NCI-H1092 treated with DMSO at 0.1 percent for 48 hours (cell line): ENCODE results near the gene CFAP20DC.
"Not testable (repeated sequence)": the region's sequence is repeated elsewhere in the genome, so short reads cannot be mapped to it uniquely, and the experiment has no call there.

ENCODE experiments used
- DNase-seq: peaks from one replicate; lab custom pipeline; 2025; lab: John Stamatoyannopoulos, UW

Gene CFAP20DC

DNA sequence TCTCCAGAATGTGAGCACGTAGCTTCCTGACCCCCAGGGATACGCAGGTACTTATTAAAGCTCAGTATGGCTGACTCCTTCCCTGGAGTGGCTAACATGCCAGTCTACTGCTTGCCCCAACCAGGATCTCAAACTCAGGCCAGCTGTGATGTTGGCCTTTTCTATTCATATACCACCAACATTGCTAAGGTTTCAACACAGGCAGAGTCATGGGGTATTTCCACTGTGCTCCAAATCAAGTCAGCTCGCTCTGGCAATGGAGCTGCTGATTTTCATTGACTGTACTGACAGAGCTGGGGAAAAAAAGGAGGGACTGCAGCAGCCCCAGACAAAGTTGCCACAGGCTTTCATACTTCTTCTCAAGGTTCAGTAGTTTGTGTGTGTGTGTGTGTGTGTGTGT, 87.0 kb downstream of the CFAP20DC start:
- no peak for DNase-seq

- DNase-seq = no peak
These were observed 87.7 kb downstream of the CFAP20DC start for GRCh38 chr3:58962040-58962651.

DNA sequence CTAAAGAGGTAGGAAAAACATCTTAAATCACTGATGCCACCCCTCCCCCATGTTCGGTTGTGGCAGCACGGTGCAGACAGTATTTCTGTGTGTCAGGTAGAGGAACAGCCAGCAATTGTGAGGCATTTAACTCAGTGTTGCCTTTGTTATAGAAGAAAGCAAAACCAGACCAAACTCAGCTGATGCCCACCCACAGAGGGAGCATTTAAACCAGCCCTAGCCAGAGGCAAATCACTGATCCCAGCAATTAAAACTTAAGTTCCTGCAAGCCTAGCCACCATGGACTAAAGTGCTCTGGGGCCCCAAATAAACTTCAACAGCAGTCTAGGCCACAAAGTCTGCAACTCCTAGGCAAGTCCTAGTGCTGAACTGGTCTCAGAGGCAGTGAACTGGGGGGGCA, 94.5 kb downstream of the CFAP20DC start:
- no peak for DNase-seq

DNA sequence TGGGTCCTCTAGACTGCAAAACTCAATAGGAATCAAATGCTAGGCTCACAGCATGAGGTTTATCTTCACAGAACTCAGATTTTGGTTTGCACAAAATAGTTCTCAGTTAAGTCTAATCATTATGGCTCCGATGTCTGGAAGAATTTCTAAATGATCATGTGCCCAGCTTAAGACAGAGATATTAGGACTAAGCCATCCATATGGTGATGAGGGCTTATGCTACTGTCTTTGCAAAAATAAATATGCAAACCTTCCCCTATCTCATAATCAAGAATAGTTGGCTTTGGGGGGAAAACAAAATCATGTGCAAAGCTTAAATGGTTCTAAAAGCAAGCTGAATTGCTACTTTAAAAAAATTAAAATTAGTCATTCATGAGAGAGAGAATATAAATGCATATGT, 96.5 kb downstream of the CFAP20DC start:
- DNase-seq = no peak

GRCh38 chr3:58952128-58952917, 97.5 kb downstream of the CFAP20DC start:
- DNase-seq = no peak

GRCh38 chr3:58948018-58948417, 101.8 kb downstream of the CFAP20DC start:
- DNase-seq = no peak

GRCh38 chr3:58946875-58947274, 103.0 kb downstream of the CFAP20DC start:
- DNase-seq = no peak

DNA sequence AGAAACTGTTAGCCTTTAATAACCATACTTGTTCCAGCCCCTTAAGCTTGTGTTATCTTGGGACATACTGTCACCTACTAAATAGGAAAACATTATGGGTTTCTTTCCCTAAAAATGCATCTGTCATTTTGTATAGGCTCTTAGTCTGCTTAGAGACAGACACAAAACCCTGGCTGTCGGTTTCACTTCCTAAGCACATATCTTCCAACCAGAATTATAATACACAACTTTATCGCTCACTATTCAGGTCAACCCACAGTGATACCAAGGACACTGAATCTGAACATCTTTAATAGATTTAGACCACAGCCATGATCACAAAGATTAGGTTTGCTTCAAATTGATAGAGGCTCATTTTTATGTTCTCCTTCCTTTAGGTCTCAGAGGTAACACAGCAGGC, 111.8 kb downstream of the CFAP20DC start:
- no peak for DNase-seq

- DNase-seq = no peak
These were observed 125.2 kb downstream of the CFAP20DC start for GRCh38 chr3:58924578-58924977.

DNA sequence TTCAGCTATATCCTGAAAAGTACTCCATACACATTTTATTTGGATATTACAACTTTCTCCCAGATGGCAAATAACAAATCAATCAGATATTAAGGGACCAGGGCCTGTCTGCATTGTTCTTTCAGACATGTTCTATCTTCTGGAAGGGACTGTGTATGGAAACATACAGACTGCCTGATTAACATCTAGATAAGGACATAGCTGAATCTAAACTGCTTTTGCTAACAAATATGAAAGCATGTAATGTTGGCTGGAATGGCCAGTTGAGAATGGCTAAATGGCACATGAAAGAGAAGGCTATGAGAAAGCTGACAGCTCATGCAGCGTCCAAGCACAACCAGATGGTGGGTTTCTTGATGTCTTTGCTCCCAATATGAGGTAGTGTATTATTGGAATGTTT, 149.4 kb downstream of the CFAP20DC start:
- no peak for DNase-seq

GRCh38 chr3:58899953-58900298, 149.9 kb downstream of the CFAP20DC start:
- no peak for DNase-seq

DNA sequence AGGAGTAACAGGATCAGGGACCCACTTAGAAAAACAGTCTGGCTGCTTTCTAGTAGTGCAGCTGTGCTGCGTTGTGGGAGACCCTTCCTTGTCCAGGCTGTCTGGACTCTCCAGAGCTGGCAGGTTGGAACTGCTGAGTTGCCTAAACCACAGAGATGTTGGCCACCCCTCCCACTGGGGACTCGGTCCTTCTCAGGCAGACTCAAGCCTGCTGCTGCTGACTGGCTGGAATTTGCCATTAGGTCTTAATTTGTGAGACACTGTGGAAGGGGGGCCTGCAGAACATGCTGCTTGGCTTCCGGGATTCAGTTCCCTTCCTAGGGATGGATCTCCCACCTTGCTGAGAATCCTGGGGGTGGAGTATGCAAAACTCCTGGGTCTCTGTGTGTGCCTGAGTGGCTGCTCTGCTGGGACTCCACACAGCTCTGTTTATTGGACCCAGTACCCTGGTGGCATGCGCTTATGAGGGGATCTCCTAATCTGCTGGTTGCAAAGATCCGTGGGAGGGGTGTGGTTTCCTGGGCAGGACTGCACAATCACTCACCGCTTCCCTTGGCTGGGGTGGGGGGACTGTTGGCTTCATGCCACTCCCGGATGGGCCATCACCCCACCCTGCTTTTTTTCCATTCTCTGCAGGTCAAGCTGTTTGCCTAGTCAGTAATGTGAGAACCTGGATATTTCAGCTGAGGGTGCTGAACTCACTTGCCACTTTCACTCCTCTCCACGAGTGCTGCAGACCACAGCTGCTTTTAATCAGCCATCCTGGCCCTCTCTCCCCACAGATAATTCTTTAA, 150.5 kb downstream of the CFAP20DC start:
- DNase-seq = no peak

- no peak for DNase-seq
These were observed 151.3 kb downstream of the CFAP20DC start for GRCh38 chr3:58898513-58898912.

GRCh38 chr3:58897646-58898045, 152.2 kb downstream of the CFAP20DC start:
- no peak for DNase-seq

GRCh38 chr3:58895678-58896077, 154.1 kb downstream of the CFAP20DC start:
- not testable (repeated sequence) for DNase-seq

GRCh38 chr3:58892526-58892925, 157.3 kb downstream of the CFAP20DC start:
- not testable (repeated sequence) for DNase-seq

- no peak for DNase-seq
These were observed 161.7 kb downstream of the CFAP20DC start for GRCh38 chr3:58888087-58888486.

DNA sequence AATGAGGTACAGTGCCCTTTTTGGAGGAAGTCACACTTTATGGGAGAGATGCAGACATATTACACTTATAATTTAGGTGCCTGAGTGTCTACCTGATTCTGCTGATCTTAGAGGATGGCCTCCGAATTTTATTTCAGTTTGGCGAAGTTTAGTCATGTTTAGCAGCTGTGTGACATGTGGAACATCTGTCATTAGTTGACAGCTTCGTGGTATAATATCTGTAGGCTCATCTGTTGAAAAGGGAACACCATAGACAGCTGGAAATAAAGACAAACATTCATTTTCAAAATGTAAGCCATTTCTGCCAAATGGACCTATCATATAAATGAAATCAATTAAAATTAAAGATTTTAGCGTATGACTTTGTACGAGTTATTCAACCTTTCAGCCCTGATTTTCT, 165.4 kb downstream of the CFAP20DC start:
- DNase-seq = no peak

DNA sequence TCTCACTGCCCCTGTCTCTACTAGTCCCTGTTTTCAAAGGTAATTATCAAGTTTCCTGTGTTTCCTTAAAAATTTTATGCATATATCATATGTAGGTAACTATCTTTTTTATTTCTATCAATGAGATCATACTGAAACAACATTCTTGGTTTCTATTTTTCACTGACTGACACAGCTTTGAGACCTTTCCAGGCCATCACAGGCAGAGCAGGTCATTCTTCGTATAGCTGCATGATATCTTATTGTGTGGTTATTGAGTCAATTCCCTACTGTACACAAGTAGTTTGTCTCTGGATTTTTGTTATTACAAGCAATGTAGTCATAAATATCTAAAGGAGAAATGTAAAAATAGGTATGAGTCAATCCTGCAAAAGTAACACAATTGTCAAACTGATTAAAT, 169.6 kb downstream of the CFAP20DC start:
- no peak for DNase-seq

DNA sequence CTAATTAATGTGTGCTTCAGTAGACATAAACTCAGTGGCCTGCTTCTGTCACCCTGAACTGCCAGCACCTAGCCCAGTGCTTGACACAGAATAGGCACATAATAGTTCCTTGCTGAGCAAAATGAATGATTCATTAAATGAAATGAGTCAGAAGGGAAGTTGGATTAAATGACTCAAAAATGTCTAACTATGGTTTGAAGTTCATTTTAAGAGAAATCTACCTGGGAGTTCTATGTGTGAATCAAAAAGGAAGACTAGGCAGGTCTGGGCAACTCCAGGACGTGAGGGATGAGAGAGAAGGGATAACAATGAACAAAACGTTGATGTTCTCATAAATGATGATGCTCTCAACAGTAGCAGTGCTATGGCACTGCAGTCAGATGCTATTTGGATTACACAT, 175.0 kb downstream of the CFAP20DC start:
- DNase-seq = no peak

DNA sequence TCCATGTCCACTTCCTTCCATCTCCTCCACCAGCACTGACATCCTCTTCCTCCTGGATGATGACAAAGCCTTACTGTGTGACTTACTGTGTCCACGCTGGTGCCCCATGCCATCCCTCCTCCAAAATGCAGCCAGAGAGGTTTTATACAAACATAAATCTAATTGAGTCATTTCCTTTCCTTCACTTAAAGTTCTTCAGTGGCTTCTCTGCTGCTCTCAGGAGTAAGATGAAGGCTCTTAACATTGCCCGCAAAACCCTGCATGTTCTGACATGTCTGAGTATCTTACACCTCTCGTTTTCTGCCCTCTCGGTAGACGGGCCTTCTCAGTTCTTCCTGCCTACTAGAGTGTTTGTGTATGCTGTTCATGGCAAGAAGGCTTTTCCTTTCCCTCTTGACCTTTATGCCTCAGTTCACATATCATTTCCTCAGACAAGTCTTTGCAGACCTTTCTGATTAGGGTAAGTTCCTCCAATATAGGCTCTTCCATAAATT, 175.5 kb downstream of the CFAP20DC start:
- no peak for DNase-seq

DNA sequence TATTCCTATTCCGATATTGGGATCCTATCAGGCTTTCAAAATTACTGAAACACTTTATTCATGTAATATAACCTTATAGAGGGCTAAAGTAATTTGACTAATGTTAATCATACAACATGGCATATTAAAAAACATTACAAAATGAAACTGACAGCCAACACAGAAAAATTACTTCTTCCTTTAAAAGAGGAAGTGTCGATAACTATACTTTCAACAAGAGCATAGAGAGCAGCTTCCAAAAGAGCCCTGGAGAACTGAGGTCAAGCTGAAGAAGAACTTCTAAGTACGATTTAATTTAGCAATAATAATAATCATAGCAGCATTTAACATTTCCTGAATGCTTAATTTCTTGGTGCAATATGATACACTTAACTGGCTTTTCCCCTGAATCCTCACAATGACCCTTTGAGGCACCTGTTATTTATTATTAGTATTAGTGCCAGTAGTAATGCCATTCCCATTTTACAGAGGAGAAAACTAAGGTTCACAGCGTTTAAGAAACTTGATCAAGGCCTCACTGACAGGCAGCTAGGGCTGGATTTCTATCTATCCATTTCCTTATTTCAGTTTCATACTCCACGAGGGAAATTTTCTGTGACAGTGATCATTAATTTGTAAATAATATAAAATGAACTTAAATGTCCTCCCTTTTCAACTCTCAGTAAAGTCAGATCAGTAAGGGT, 181.6 kb downstream of the CFAP20DC start:
- no peak for DNase-seq
